OCI-LY1 (cell line): Measurements from ENCODE around the gene LMX1A.

Source experiments
- CTCF ChIP-seq: fragments of 200-600 bp; sonication (generic), shearing (Covaris generic); IDR thresholded peaks from 2 replicates; pipeline ENCODE4 v1.5.1; 2017; ENCODE audit warnings: mild to moderate bottlenecking, antibody characterized with exemption, low read length, moderate library complexity, mixed read lengths
- EZH2 ChIP-seq: fragments of 200-600 bp; sonication (generic), shearing (Covaris generic); IDR thresholded peaks from 2 replicates; pipeline ENCODE4 v1.8.0; 2017; ENCODE audit warnings: borderline replicate concordance, mixed run types, mild to moderate bottlenecking, antibody characterized with exemption, low read length, moderate library complexity, mixed read lengths

- TF ChIP-seq CTCF (no peak), EZH2 (no peak)
Measured at GRCh38 chr1:165300400-165300903, 56.1 kb downstream of the LMX1A start.
